Stimulated activated naive B cell treated with anti-CD40 and anti-IgM and Interleukin-4, amounts not matched to agents 10 μg/mL and 1 μg/mL and 100 μg/mL, for 72 hours (primary cell): ENCODE measurements around the gene KLF9.

Source experiments
- ATAC-seq, 2 donors: fragments of 150-1000 bp; cut with Tn5 transposase; replicated peaks; 2 replicates each; pipeline ENCODE4 v1.10.0; 2021; ENCODE audit warnings: moderate library complexity in 1 of 2
- DNase-seq: peaks from one replicate; pipeline ENCODE4 v3.0.0; 2021
- H3K27ac Mint-ChIP-seq: one replicate; pipeline ENCODE4 v1.8.0; 2022; ENCODE audit warnings: mild to moderate bottlenecking, mixed read lengths
- H3K27me3 Mint-ChIP-seq, 2 donors: one replicate each; pipeline ENCODE4 v1.8.0; 2022; ENCODE audit warnings: mixed read lengths in 2 of 2
- H3K36me3 Mint-ChIP-seq, 2 donors: one replicate each; pipeline ENCODE4 v1.8.0; 2022; ENCODE audit warnings: mixed read lengths in 2 of 2, mild to moderate bottlenecking in 1 of 2
- H3K4me1 Mint-ChIP-seq, 2 donors: one replicate each; pipeline ENCODE4 v1.8.0; 2022; ENCODE audit warnings: mixed read lengths in 2 of 2, mild to moderate bottlenecking in 1 of 2
- H3K4me3 Mint-ChIP-seq, 2 donors: one replicate each; pipeline ENCODE4 v1.8.0; 2022; ENCODE audit warnings: mild to moderate bottlenecking in 2 of 2, mixed read lengths in 2 of 2, moderate library complexity in 1 of 2
- H3K9me3 Mint-ChIP-seq, 2 donors: one replicate each; pipeline ENCODE4 v1.8.0; 2022; ENCODE audit warnings: mixed read lengths in 2 of 2, mild to moderate bottlenecking in 1 of 2

KLF9 gene

GRCh38 chr9:70382709-70383605, 31.5 kb downstream of the KLF9 start:
- DNase-seq (no peak), ATAC-seq (no peak)
- Mint-ChIP-seq H3K4me1 (peaks cover 0 to 6% of the 10 kb centered on the region in 2 donors), H3K27ac (no peak overlapping the region), H3K9me3 (no peaks in the 10 kb centered on the region), H3K4me3 (no peak overlapping the region), H3K36me3 (peaks cover 15 to 24% of the 10 kb centered on the region in 2 donors), H3K27me3 (no peaks in the 10 kb centered on the region)

- Mint-ChIP-seq H3K9me3 (no peaks in the 10 kb centered on the region), H3K4me3 (no peak overlapping the region), H3K27ac (no peak overlapping the region), H3K4me1 (peaks cover 0 to 6% of the 10 kb centered on the region in 2 donors), H3K27me3 (no peaks in the 10 kb centered on the region), H3K36me3 (peaks cover 10 to 18% of the 10 kb centered on the region in 2 donors)
- no peak for ATAC-seq
- no peak for DNase-seq
Observed at GRCh38 chr9:70382046-70382708, 32.3 kb downstream of the KLF9 start.

- Mint-ChIP-seq H3K27me3 (no peaks in the 10 kb centered on the region), H3K27ac (no peak overlapping the region), H3K36me3 (peaks cover 0 to 4% of the 10 kb centered on the region in 2 donors), H3K4me1 (peaks cover 0 to 5% of the 10 kb centered on the region in 2 donors), H3K9me3 (no peaks in the 10 kb centered on the region), H3K4me3 (no peak overlapping the region)
- DNase-seq: no peak
- no peak for ATAC-seq
Observed at GRCh38 chr9:70374962-70375618, 39.4 kb downstream of the KLF9 start.

- Mint-ChIP-seq H3K27ac (no peak overlapping the region), H3K4me1 (no peaks in the 10 kb centered on the region), H3K9me3 (no peaks in the 10 kb centered on the region), H3K36me3 (peaks cover 27 to 39% of the 10 kb centered on the region in 2 donors), H3K27me3 (no peaks in the 10 kb centered on the region), H3K4me3 (no peak overlapping the region)
- no peak for DNase-seq
- no peak for ATAC-seq
Observed at GRCh38 chr9:70367305-70367930, 47.0 kb downstream of the KLF9 start.

- no peak overlapping the region for H3K27ac Mint-ChIP-seq
- peaks cover 32 to 46% of the 10 kb centered on the region in 2 donors for H3K36me3 Mint-ChIP-seq
- H3K4me1 Mint-ChIP-seq: no peaks in the 10 kb centered on the region
- ATAC-seq: no peak
- no peaks in the 10 kb centered on the region for H3K9me3 Mint-ChIP-seq
- DNase-seq: no peak
- no peaks in the 10 kb centered on the region for H3K27me3 Mint-ChIP-seq
- no peak overlapping the region for H3K4me3 Mint-ChIP-seq
Observed at GRCh38 chr9:70363760-70364159, 50.7 kb downstream of the KLF9 start.

GRCh38 chr9:70362952-70363351, 51.5 kb downstream of the KLF9 start:
- Mint-ChIP-seq H3K27ac (no peak overlapping the region), H3K4me1 (no peaks in the 10 kb centered on the region)

GRCh38 chr9:70355801-70356200, 58.7 kb downstream of the KLF9 start:
- H3K9me3 Mint-ChIP-seq: no peaks in the 10 kb centered on the region
- peaks cover 21 to 38% of the 10 kb centered on the region in 2 donors for H3K36me3 Mint-ChIP-seq
- H3K4me1 Mint-ChIP-seq: peaks cover 0 to 4% of the 10 kb centered on the region in 2 donors
- no peak for DNase-seq
- ATAC-seq: no peak
- H3K27ac Mint-ChIP-seq: peak overlapping the region; percentile 15
- no peak overlapping the region for H3K4me3 Mint-ChIP-seq
- no peaks in the 10 kb centered on the region for H3K27me3 Mint-ChIP-seq

More at GRCh38 chr9:70362952-70363351, 51.5 kb downstream of the KLF9 start:
- DNase-seq (no peak), ATAC-seq (no peak)
- Mint-ChIP-seq H3K36me3 (peaks cover 34 to 48% of the 10 kb centered on the region in 2 donors), H3K4me3 (no peak overlapping the region), H3K27me3 (no peaks in the 10 kb centered on the region), H3K9me3 (no peaks in the 10 kb centered on the region)

GRCh38 chr9:70352802-70353201, 61.7 kb downstream of the KLF9 start:
- DNase-seq (no peak), ATAC-seq (no peak)
- Mint-ChIP-seq H3K36me3 (peaks cover 13 to 30% of the 10 kb centered on the region in 2 donors), H3K4me1 (peaks cover 0 to 4% of the 10 kb centered on the region in 2 donors), H3K27me3 (no peaks in the 10 kb centered on the region), H3K4me3 (no peak overlapping the region), H3K27ac (no peak overlapping the region), H3K9me3 (no peaks in the 10 kb centered on the region)

GRCh38 chr9:70352356-70352755, 62.1 kb downstream of the KLF9 start:
- Mint-ChIP-seq H3K27me3 (no peaks in the 10 kb centered on the region), H3K4me1 (peaks cover 0 to 4% of the 10 kb centered on the region in 2 donors), H3K36me3 (peaks cover 15 to 29% of the 10 kb centered on the region in 2 donors), H3K27ac (no peak overlapping the region), H3K9me3 (no peaks in the 10 kb centered on the region), H3K4me3 (no peak overlapping the region)
- DNase-seq: no peak
- no peak for ATAC-seq

GRCh38 chr9:70347046-70347445, 67.4 kb downstream of the KLF9 start:
- Mint-ChIP-seq H3K4me1 (peaks cover 0 to 4% of the 10 kb centered on the region in 2 donors), H3K4me3 (no peak overlapping the region), H3K27me3 (no peaks in the 10 kb centered on the region), H3K27ac (no peak overlapping the region), H3K36me3 (peaks cover 26 to 44% of the 10 kb centered on the region in 2 donors), H3K9me3 (no peaks in the 10 kb centered on the region)
- DNase-seq (no peak), ATAC-seq (no peak)

GRCh38 chr9:70340572-70340971, 73.9 kb downstream of the KLF9 start:
- no peak overlapping the region for H3K27ac Mint-ChIP-seq

More at GRCh38 chr9:70340572-70340971, 73.9 kb downstream of the KLF9 start:
- H3K27me3 Mint-ChIP-seq: no peaks in the 10 kb centered on the region
- DNase-seq: no peak
- ATAC-seq: no peak
- H3K9me3 Mint-ChIP-seq: no peaks in the 10 kb centered on the region
- H3K4me1 Mint-ChIP-seq: no peaks in the 10 kb centered on the region
- peaks cover 34 to 41% of the 10 kb centered on the region in 2 donors for H3K36me3 Mint-ChIP-seq
- H3K4me3 Mint-ChIP-seq: no peak overlapping the region
